ENCODE data around the gene OSBPL2. TPM values are rescaled to one million over a fixed set of nuclear protein-coding genes. Genes with fewer than 3 reads are reported as not detected.

The OSBPL2 gene
- total and polyA plus RNA-seq, 2 donors (not counting 3 experiments of a cell fraction or from before 2014, with no cell fraction given), result 13.1 to 33.0 TPM

- H3K9me1 ChIP-seq (replicated peaks; ENCODE audit: control insufficient read depth, extremely low read depth, insufficient read depth, low read length), result no peaks in the 10 kb centered on the region
- no peak for DNase-seq (ENCODE audit: low read depth, low spot score)
- peaks cover 15 to 65% of the 10 kb centered on the region in 2 experiments for H3K36me3 ChIP-seq (ENCODE audit: control insufficient read depth in 2 of 2, extremely low read depth in 1 of 2, insufficient read depth in 2 of 2, low read length in 2 of 2)
- peaks cover 4% of the 10 kb centered on the region for H3K79me2 ChIP-seq (ENCODE audit: control insufficient read depth, insufficient read depth, low read length)
- no peak overlapping the region for H3K4me2 ChIP-seq (ENCODE audit: insufficient read depth, low read length)
- H3K9me3 ChIP-seq (replicated peaks; ENCODE audit: control insufficient read depth, insufficient read depth, low read length), result no peaks in the 10 kb centered on the region
- BruUV-seq (replicated peaks), result no TSS peak
- FAIRE-seq, result no peak
- H3K27me3 ChIP-seq (ENCODE audit: control insufficient read depth in 2 of 2, insufficient read depth in 2 of 2, low read length in 2 of 2), result no peaks in the 10 kb centered on the region
- POLR2A ChIA-PET, result no interaction called here
- H2AFZ ChIP-seq (ENCODE audit: low read depth, low read length), result no peak overlapping the region
- H3K4me3 ChIP-seq (replicated peaks in 1 of 3; ENCODE audit: insufficient read depth in 1 of 3, low read depth in 1 of 3, low read length in 3 of 3), result no peak overlapping the region
- no peak overlapping the region for H3K27ac ChIP-seq (ENCODE audit: insufficient read depth, low read depth, low read length)
- TF ChIP-seq, protein P1, sequence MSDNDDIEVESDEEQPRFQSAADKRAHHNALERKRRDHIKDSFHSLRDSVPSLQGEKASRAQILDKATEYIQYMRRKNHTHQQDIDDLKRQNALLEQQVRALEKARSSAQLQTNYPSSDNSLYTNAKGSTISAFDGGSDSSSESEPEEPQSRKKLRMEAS (IDR thresholded peaks at IDR 0.05; ENCODE audit: insufficient read depth, insufficient read length), result no peak
- no peak for TF ChIP-seq POLR2A (IDR thresholded peaks at IDR 0.05; ENCODE audit: low read depth, low read length)
- TF ChIP-seq, protein P2, sequence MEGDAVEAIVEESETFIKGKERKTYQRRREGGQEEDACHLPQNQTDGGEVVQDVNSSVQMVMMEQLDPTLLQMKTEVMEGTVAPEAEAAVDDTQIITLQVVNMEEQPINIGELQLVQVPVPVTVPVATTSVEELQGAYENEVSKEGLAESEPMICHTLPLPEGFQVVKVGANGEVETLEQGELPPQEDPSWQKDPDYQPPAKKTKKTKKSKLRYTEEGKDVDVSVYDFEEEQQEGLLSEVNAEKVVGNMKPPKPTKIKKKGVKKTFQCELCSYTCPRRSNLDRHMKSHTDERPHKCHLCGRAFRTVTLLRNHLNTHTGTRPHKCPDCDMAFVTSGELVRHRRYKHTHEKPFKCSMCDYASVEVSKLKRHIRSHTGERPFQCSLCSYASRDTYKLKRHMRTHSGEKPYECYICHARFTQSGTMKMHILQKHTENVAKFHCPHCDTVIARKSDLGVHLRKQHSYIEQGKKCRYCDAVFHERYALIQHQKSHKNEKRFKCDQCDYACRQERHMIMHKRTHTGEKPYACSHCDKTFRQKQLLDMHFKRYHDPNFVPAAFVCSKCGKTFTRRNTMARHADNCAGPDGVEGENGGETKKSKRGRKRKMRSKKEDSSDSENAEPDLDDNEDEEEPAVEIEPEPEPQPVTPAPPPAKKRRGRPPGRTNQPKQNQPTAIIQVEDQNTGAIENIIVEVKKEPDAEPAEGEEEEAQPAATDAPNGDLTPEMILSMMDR (IDR thresholded peaks at IDR 0.05; ENCODE audit: extremely low read depth in 1 of 2, insufficient read depth in 1 of 2, low read depth in 1 of 2, low read length in 2 of 2), result no peak
- TF ChIP-seq FOS (IDR thresholded peaks at IDR 0.05; ENCODE audit: borderline replicate concordance, insufficient read depth, low read length), result no peak
- TF ChIP-seq JUN (IDR thresholded peaks at IDR 0.05; ENCODE audit: borderline replicate concordance, insufficient read depth, insufficient read length, low read depth), result no peak
- no peak for TF ChIP-seq POLR2AphosphoS5 (IDR thresholded peaks at IDR 0.05; ENCODE audit: insufficient read depth, low read depth, low read length)
- TF ChIP-seq MYC (IDR thresholded peaks at IDR 0.05; ENCODE audit: low read depth, low read length), result no peak
- TF ChIP-seq GATA2 (IDR thresholded peaks at IDR 0.05; ENCODE audit: insufficient read depth, insufficient read length, low read depth, low read length), result no peak
- no peak for TF ChIP-seq EZH2 (IDR thresholded peaks at IDR 0.05; ENCODE audit: borderline replicate concordance, low read depth, low read length, severe bottlenecking)
- intact Hi-C loops (cut with micrococcal nuclease), result no loop called here
- CTCF ChIA-PET, result interaction anchor here (2.3 kb wide), 1 partner anchor 69 kb away, joined by 7 read pairs; no protein-coding TSS in a partner anchor
- H3K4me1 ChIP-seq (ENCODE audit: control insufficient read depth, extremely low read depth, insufficient read depth, low read length), result no peaks in the 10 kb centered on the region
- no peak overlapping the region for H3K9ac ChIP-seq (replicated peaks; ENCODE audit: extremely low read depth, insufficient read depth, low read length)
- no peaks in the 10 kb centered on the region for H4K20me1 ChIP-seq (replicated peaks; ENCODE audit: control insufficient read depth, extremely low read depth, insufficient read depth, low read length)
- dilution Hi-C loops (cut with MboI; ENCODE audit: extremely low pct_ligation_motif_present, low sequenced_read_pairs), result no loop called here
These were observed 75.4 kb downstream of the OSBPL2 start for GRCh38 chr20:62313460-62314338.

Data from endothelial cell of umbilical vein (primary cell).